Superior temporal gyrus (tissue), 1 donor: ENCODE results near the gene IFT20.
"Not testable (repeated sequence)": the region's sequence is repeated elsewhere in the genome, so short reads cannot be mapped to it uniquely, and the experiment has no call there.

Experiments
- DNase-seq: peaks from one replicate; pipeline ENCODE4 v3.0.0-alpha.2; 2016; ENCODE audit errors: extremely low spot score

IFT20 gene

DNA sequence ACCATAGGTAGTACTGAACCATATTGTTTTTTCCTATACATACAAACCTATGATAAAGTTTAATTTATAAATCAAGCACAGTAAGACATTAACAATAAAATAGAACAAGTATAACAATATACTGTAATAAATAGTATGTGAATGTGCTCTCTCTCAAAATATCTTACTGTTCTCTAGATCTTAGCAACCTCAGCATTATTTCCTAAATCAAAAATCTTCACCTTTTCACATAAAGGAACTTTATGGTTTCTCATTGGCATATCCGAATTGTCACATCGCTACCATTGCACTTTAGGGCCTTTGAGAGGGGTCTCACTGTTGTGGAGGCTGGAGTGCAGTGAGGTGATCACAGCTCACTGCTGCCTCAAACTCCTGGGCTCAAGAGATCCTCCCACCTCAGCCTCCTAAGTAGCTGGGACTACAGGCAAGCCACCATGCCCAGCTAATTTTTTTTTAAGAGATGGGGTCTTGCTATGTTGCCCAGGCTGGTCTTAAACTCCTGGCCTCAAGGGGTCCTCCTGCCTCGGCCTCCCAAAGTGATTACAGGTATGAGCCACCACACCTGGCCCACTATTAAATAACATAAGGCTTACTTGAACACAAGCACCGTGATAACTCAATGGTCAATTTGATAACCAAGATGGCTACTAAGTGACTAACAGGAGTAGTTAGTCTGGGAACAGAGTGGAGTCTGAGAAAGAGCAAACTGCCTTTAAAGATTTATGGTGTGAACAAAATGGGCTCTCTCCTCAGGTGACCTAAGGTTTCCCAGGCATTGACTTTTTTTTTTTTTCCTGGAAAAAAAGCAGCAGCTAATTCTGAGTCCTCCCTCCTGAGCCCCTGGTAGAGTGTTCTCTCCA, 19.2 kb downstream of the IFT20 start:
- no peak for DNase-seq

DNA sequence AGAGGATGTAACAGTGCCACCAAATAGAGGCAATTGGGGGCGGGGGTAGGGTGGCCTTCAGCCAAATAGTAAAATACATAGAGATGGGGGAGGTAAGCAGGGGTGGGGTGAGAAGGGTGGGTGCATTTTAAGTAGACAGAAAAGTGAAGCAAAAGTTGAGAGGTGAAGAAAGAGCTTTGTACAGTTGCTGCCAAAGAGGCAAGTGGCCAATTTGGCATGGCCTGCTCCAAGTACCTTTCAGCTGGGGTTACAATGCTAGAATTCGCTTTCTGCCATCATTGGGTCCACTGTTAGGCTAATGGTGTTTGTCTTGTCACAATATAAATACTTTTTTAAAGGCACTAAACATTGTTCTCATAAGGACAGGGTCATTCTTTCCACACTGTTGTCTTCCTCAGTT, 21.4 kb downstream of the IFT20 start:
- DNase-seq, result no peak

DNA sequence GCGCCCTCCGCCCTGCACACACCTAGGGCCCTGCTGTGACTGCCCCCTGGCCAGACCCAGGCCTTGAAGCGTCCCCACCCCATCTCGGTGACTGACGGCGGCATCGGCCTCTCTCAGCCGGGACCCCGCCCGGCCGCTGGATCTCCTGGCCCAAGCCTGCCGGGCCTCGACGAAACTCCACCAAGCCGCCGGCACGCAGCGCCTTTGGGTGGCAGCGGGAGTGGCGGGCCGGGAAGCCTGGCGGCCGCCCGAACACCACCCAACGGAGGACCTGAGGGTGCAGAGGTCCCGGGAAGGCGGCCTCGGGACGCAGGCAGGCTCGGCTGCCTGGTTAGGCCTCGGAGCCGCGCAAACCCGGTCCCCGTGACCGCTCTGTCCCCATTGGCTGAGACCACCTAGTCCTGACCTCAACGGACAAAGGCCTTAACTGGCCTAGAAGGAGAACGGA, 28.3 kb downstream of the IFT20 start:
- DNase-seq, result no peak

- no peak for DNase-seq
Measured at GRCh38 chr17:28298449-28298848, 36.8 kb downstream of the IFT20 start.

GRCh38 chr17:28295677-28296578, 39.3 kb downstream of the IFT20 start:
- peak; percentile 57 for DNase-seq

GRCh38 chr17:28293994-28294393, 41.3 kb downstream of the IFT20 start:
- DNase-seq, result no peak

DNA sequence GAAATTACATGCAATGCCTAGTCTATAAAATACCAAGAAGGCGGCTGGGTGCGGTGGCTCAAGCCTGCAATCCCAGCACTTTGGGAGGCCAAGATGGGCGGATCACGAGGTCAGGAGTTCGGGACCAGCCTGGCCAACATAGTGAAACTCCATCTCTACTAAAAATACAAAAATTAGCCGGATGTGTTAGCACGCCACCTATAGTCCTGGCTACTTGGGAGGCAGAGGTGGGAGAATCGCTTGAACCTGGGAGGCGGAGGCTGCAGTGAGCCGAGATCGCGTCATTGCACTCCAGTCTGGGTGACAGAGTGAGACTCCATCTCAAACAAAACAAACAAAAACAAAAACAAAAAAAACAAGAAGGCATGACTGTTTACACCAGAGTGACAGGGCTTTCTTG, 42.4 kb downstream of the IFT20 start:
- not testable (repeated sequence) for DNase-seq

- no peak for DNase-seq
Measured at GRCh38 chr17:28291780-28292330, 43.4 kb downstream of the IFT20 start.

- no peak for DNase-seq
Measured at GRCh38 chr17:28290703-28291102, 44.6 kb downstream of the IFT20 start.

DNA sequence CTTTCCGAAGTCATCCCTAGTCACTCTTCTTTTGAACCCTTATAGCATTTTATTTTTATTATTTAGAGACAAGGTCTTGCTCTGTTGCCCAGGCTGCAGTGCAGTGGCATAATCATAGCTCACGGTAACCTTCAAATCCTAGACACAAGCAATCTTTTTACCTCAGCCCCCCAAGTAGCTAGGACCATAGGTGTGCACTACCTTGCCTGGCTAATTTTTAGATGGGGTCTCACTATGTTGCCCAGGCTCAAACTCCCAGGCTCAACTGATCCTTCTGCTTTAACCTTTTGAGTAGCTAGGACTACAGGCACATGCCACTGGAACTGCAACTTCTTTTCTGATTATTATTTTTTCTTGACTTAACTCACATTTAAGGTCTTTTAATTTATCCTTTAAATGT, 49.3 kb downstream of the IFT20 start:
- DNase-seq, result no peak

DNA sequence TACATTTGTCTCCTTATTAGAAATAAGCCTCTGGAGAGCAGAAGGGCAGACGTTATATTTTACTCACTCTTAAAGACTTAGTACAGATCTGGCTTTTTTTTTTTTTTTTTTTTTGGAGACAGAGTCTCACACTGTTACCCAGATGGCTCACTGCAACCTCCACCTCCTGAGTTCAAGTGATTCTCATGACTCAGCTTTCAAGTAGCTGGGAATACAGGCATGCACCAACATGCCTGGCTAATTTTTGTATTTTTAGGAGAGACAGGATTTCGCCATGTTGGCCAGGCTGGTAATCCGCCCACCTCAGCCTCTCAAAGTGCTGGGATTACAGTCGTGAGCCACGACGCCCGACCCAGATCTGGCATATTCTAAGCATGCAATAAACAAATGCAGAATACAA, 52.7 kb downstream of the IFT20 start:
- DNase-seq, result no peak

GRCh38 chr17:28280826-28281225, 54.4 kb downstream of the IFT20 start:
- no peak for DNase-seq

DNA sequence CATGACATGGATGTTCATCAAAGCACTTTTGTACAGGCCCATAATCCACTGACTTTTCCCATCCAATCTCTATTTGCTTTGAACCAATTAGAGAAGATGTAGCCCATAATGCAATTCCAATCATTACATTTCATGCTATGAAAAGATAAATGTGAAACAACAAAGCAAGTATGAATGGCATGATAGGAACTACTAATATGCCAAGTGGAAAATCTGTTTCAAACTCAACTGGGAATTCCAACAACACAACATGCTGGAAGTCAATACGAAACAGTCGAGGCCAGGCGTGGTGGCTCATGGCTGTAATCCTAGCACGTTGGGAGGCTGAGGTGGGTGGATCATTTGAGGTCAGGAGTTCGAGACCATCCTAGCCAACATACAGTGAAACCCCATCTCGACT, 55.9 kb downstream of the IFT20 start:
- no peak for DNase-seq
